Lower leg skin (tissue), 3 donors: ENCODE results near the gene TUBA4A.

Experiments
- POLR2A ChIP-seq, 2 donors: fragments of 450-650 bp; IDR thresholded peaks; one replicate each; pipeline ENCODE4 v1.6.1; 2016 to 2017; ENCODE audit warnings: antibody characterized with exemption in 2 of 2, mild to moderate bottlenecking in 1 of 2, moderate library complexity in 1 of 2
- TF ChIP-seq, protein P1 (sequence below), 3 donors: fragments of 450-650 bp; IDR thresholded peaks; one replicate each; pipeline ENCODE4 v1.5.1; 2016; ENCODE audit warnings: antibody characterized with exemption in 3 of 3, mild to moderate bottlenecking in 3 of 3, moderate library complexity in 2 of 3

DNA sequence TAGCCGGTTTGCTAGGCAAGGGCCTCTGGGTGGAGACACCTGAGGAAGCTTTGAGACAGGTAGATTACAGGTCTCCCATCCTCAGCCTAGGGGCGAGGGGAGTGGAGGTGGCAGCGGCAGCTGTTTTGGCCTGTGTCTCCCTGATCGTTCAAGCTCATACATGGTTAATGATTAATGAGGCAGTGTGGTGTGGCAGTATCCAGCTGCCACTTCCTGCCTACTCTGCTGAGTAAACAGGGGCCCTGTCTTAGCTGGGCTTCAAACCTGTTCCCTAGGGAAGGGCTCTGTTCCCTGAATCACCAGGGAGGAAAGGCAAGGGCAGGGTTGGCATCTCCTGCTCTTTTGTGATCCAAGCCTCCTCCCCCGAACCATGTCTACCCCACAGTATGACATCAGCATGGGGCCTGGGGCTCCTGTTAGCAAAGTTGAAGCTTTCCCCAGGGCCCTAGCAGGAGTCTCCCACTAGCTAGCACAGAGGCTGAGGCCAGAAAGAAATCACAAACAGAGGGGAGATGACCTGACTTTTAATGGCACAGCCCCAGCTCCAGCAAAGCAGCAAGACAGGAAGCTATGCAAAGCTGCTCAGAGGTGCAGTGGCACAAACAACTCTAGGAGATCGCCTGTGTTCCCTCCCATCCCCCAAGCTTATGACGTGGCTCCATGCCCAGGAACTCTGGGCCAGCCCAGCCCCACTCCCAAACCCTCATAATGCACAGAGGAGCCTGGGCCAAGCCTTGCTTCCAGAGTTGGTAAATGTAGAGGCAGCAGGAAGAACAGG is 4.3 kb downstream of the TUBA4A start:
- TF ChIP-seq POLR2A (IDR thresholded peaks at IDR 0.05): no peak
- TF ChIP-seq, protein P1, sequence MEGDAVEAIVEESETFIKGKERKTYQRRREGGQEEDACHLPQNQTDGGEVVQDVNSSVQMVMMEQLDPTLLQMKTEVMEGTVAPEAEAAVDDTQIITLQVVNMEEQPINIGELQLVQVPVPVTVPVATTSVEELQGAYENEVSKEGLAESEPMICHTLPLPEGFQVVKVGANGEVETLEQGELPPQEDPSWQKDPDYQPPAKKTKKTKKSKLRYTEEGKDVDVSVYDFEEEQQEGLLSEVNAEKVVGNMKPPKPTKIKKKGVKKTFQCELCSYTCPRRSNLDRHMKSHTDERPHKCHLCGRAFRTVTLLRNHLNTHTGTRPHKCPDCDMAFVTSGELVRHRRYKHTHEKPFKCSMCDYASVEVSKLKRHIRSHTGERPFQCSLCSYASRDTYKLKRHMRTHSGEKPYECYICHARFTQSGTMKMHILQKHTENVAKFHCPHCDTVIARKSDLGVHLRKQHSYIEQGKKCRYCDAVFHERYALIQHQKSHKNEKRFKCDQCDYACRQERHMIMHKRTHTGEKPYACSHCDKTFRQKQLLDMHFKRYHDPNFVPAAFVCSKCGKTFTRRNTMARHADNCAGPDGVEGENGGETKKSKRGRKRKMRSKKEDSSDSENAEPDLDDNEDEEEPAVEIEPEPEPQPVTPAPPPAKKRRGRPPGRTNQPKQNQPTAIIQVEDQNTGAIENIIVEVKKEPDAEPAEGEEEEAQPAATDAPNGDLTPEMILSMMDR (IDR thresholded peaks at IDR 0.05): no peak
